H7 (cell line): ENCODE results near the gene VPS4A. TPM values are rescaled to one million over a fixed set of nuclear protein-coding genes. Genes with fewer than 3 reads are reported as not detected.
"Not testable (repeated sequence)": the region's sequence is repeated elsewhere in the genome, so short reads cannot be mapped to it uniquely, and the experiment has no call there.

Experiments
- DNase-seq: peaks from one replicate; pipeline ENCODE4 v3.0.0; 2012
- H3K27me3 ChIP-seq: 2 replicates; pipeline ENCODE4 v1.6.0; 2011; ENCODE audit warnings: mild to moderate bottlenecking, low read length; ENCODE audit not compliant: control insufficient read depth, insufficient read depth
- H3K36me3 ChIP-seq: replicated peaks from 2 replicates; pipeline ENCODE4 v1.5.1; 2011; ENCODE audit warnings: low read length; ENCODE audit not compliant: control insufficient read depth, insufficient read depth
- H3K4me3 ChIP-seq: 2 replicates; pipeline ENCODE4 v1.5.1; 2011; ENCODE audit warnings: low read depth, mild to moderate bottlenecking, control low read depth, low read length, moderate library complexity; ENCODE audit not compliant: insufficient read depth
- total RNA-seq: library from RNA; depleted of rRNA; stranded (reverse); fragments of >200 nt; shearing (Covaris generic); gene quantifications from 2 replicates; pipeline ENCODE4 v1.2.3, GENCODE V29; 2014

VPS4A gene
- total RNA-seq, 1 experiment from 2014 or later: 33.2 TPM

DNA sequence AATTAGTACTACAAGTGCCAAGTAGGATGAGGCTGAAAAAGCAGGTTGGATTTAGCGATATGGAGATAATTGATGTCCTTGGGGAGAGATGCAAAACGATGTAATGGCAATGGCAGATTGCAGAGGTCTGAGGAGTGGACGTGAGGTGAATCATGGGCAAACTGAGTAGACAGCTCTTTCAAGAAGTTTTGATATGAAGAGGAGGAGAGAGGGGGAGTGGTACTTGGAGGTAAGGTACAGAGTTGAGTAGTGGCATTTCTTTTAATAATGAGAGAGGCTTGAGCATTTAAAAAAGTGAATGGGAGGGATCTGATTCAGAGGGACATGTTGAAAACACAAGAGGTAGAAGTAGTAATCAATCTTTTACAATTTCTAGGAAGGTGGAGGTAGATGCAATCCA lies 17.7 kb upstream of the VPS4A start:
- no peak for DNase-seq
- no peaks in the 10 kb centered on the region; the same call in none of the 2 replicates for H3K36me3 ChIP-seq
- H3K4me3 ChIP-seq: no peak overlapping the region
- no peaks in the 10 kb centered on the region for H3K27me3 ChIP-seq

GRCh38 chr16:69294051-69294450 lies 17.1 kb upstream of the VPS4A start:
- Histone ChIP-seq H3K27me3 (no peaks in the 10 kb centered on the region), H3K4me3 (no peak overlapping the region), H3K36me3 (no peaks in the 10 kb centered on the region; the same call in 1 of the 2 replicates)
- DNase-seq: no peak

- not testable (repeated sequence) for DNase-seq, H3K4me3 ChIP-seq, H3K27me3 ChIP-seq, H3K36me3 ChIP-seq
These were observed 14.4 kb upstream of the VPS4A start for GRCh38 chr16:69296771-69297170.

DNA sequence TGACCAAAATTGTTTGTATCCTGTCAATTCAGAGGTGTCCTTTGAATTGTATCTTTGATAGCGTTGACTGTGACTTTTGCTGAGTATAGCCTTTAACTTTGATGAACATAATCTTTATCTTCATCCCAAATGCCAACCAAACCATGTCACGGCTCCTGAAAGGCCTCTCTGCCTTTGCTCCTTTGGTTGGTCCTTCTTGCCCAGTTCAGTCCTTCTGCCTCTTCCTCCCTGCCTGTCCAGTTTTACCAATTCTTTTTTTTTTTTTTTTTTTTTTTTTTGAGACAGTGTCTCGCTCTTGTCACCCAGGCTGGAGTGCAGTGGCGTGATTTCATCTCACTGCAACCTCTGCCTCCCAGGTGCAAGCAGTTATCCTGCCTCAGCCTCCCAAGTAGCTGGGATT lies 12.9 kb upstream of the VPS4A start:
- Histone ChIP-seq H3K4me3 (no peak overlapping the region), H3K27me3 (no peaks in the 10 kb centered on the region), H3K36me3 (peaks cover 4% of the 10 kb centered on the region)
- no peak for DNase-seq

DNA sequence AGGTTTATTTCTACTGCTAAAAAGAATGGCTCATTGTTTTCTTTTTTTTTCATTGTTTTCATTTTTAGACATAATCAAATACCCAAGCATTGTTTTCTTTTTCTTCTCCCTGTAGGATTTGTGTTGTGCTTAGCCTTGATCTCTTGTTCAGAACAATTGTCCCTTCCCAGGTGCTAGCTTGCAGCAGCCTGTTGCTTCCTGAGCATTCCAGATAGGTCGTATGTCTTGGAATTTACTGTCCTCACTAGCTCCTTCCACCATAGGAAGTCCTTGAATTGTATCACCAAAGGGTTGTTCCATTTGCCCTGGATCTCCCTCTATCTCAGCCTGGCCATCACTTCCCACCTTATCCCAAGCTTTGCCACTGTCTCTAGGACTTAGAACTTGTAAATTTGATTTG lies 10.0 kb upstream of the VPS4A start:
- no peak for DNase-seq
- H3K4me3 ChIP-seq: no peak overlapping the region
- H3K27me3 ChIP-seq: no peaks in the 10 kb centered on the region
- peaks cover 4% of the 10 kb centered on the region for H3K36me3 ChIP-seq

DNA sequence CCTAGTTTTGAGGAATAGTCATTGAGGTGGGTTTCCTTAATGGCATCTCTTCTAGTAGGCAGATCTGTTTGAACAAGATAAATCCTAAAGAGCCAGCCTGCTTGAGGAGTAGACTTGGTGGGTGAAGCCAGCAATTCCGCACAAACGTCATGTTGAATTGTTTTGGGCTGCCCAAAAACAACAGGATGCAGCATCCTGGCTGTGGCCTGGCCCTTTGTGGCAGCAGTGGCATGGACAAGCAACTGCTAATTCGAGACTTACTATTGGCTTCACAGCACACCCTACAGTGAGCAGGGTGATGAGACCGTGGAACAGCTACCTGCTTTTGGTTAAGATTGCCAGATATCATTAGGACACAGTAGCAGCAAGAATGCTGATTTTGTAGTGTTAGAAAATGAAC lies 9.3 kb upstream of the VPS4A start:
- H3K27me3 ChIP-seq: no peaks in the 10 kb centered on the region
- peaks cover 4% of the 10 kb centered on the region for H3K36me3 ChIP-seq
- no peak overlapping the region for H3K4me3 ChIP-seq

DNA sequence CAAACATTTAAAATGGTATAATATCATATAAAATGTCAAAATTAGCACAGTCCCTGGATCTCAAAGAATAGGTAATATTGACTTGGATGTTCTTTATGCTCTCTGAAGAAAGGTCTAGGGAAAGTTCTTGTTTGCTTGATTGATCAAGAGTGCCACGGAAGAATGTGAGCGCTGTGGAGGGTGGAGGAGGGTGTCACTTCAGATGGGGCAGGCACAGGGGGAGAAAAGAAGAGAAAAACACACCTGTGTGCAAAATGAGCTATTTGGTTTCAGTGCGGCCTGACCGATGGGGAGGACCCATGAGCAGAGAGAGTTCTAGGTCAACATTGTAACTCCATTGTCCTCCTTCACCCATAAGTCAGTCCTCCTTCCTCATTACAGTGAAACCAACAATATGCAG lies 8.8 kb upstream of the VPS4A start:
- Histone ChIP-seq H3K4me3 (no peak overlapping the region), H3K36me3 (peaks cover 4% of the 10 kb centered on the region), H3K27me3 (no peaks in the 10 kb centered on the region)
- DNase-seq: no peak

More for the DNA sequence above, 9.3 kb upstream of the VPS4A start:
- no peak for DNase-seq

- no peak for DNase-seq
- Histone ChIP-seq H3K27me3 (no peaks in the 10 kb centered on the region), H3K36me3 (no peaks in the 10 kb centered on the region), H3K4me3 (no peak overlapping the region)
These were observed 5.1 kb upstream of the VPS4A start for GRCh38 chr16:69306031-69306430.

DNA sequence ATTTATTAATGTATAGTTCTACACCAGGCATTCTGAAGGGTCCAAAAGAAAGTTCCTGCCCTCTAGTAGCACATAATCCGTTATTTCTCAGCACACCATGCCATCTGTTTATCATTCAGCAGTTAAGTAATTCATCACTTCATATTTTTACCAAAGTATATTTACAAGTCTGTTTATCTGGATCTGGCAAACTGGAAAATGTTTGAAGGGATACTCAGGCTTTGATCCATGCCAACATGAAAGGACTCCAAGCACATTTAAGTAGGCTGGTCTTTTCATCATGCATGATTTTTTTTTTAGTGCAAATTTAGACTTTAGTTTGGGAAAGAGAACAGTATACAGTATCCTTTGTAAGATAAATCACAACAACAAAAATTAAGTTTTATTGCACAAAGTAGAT lies 4.1 kb upstream of the VPS4A start:
- DNase-seq: no peak
- Histone ChIP-seq H3K36me3 (no peaks in the 10 kb centered on the region), H3K4me3 (no peak overlapping the region), H3K27me3 (no peaks in the 10 kb centered on the region)

DNA sequence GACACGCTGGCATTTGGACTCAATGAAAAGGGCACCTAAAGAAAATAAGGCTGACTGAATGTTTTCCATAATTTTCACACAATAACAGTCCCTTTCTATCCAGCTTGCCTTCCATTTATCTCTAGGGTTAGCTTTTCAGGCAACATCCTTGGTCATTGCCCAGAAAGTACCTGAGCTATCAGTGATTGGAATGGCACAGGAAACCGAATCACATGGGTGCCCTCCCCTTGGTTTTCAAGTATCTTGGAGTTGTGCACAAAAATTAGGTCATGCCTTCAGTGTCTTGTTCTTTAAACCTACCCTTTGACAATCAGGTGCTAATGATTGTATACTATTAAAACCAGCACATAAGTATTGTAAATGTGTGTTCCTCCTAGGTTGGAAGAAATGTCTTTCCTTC lies 3.3 kb upstream of the VPS4A start:
- H3K27me3 ChIP-seq: no peaks in the 10 kb centered on the region
- no peak overlapping the region for H3K4me3 ChIP-seq
- no peaks in the 10 kb centered on the region for H3K36me3 ChIP-seq
- no peak for DNase-seq

- Histone ChIP-seq H3K4me3 (no peak overlapping the region), H3K36me3 (peaks cover under 1% of the 10 kb centered on the region), H3K27me3 (no peaks in the 10 kb centered on the region)
- no peak for DNase-seq
These were observed 1.8 kb upstream of the VPS4A start for GRCh38 chr16:69309316-69309715.

DNA sequence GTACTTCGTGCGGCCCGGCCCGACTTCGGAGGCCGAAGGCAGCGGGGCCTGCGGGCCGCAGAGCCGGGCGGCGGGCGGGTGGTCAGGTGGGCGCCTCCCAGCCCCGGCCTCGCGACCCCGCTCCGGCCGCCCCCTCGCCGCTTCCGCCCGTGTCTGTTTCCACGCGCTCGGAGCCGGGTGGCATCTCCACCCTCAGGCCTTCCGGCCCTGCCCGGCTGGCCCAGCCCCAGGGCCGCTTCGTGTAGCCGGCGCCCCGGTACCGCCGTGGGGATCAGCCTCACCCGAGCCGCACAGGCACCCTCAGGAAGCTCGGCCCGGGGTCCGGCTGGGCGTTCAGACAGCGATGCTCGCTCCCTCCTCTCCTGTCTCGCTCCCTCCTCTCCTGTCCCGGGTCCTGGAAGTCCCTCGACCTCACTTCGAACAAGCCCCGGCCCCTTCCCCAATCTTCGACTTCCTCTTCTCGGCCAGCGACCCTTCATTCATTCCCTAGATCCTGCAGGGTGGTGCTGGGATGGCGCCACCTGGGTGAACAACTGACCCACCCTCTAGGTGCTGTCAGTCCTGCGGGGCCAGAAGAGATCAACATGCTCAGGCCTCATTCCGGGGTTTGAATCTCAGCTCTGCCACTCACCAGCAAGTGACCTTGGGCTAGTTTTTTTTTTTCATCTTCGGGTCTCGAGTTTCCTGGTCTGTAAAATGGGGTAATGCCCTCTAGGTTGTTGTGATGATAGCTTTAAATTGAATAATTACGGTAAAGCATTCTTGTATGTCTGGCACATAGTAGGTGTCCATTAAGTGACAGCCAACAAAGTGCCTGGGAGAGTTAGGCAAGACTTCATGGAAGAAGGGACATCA lies 610 bp downstream of the VPS4A start:
- Histone ChIP-seq H3K4me3 (peak overlapping the region; percentile 91), H3K36me3 (peaks cover 13% of the 10 kb centered on the region), H3K27me3 (no peaks in the 10 kb centered on the region)
- DNase-seq: peak; percentile 88

- DNase-seq: no peak
- H3K4me3 ChIP-seq: no peak overlapping the region
- H3K27me3 ChIP-seq: no peaks in the 10 kb centered on the region
- H3K36me3 ChIP-seq: peaks cover 17% of the 10 kb centered on the region
These were observed 2.3 kb downstream of the VPS4A start for GRCh38 chr16:69313469-69313868.

- no peak overlapping the region for H3K4me3 ChIP-seq
- no peak for DNase-seq
- H3K36me3 ChIP-seq: peaks cover 23% of the 10 kb centered on the region
- H3K27me3 ChIP-seq: no peaks in the 10 kb centered on the region
These were observed 3.4 kb downstream of the VPS4A start for GRCh38 chr16:69314534-69314933.

GRCh38 chr16:69315486-69316311 lies 4.5 kb downstream of the VPS4A start:
- Histone ChIP-seq H3K27me3 (no peaks in the 10 kb centered on the region), H3K36me3 (peaks cover 34% of the 10 kb centered on the region), H3K4me3 (no peak overlapping the region)
- DNase-seq: peak; percentile 41
